ENCODE data around the gene TBL1XR1. TPM values are rescaled to one million over a fixed set of nuclear protein-coding genes. Genes with fewer than 3 reads are reported as not detected.
"Not testable (repeated sequence)": the region's sequence is repeated elsewhere in the genome, so short reads cannot be mapped to it uniquely, and the experiment has no call there.

TBL1XR1 gene
- total RNA-seq, 1 experiment from 2014 or later, result 143 TPM

GRCh38 chr3:177208223-177208622 lies 10.9 kb upstream of the TBL1XR1 start:
- DNase-seq (ENCODE audit: low read depth), result no peak

GRCh38 chr3:177206936-177207335 lies 9.7 kb upstream of the TBL1XR1 start:
- no peak for DNase-seq (ENCODE audit: low read depth)

- no peak for DNase-seq (ENCODE audit: low read depth)
Measured at GRCh38 chr3:177203689-177204395, 6.6 kb upstream of the TBL1XR1 start.

GRCh38 chr3:177203016-177203415 lies 5.7 kb upstream of the TBL1XR1 start:
- DNase-seq (ENCODE audit: low read depth), result not testable (repeated sequence)

GRCh38 chr3:177201700-177202397 lies 4.6 kb upstream of the TBL1XR1 start:
- peak; percentile 94 for DNase-seq (ENCODE audit: low read depth)

GRCh38 chr3:177199206-177199760 lies 2.0 kb upstream of the TBL1XR1 start:
- no peak for DNase-seq (ENCODE audit: low read depth)

- no peak for DNase-seq (ENCODE audit: low read depth)
Measured at GRCh38 chr3:177197727-177198460, 612 bp upstream of the TBL1XR1 start.

- peak; percentile 47 for DNase-seq (ENCODE audit: low read depth)
Measured at GRCh38 chr3:177196456-177197040, 734 bp downstream of the TBL1XR1 start.

- no peak for DNase-seq (ENCODE audit: low read depth)
Measured at GRCh38 chr3:177196008-177196455, 1.2 kb downstream of the TBL1XR1 start.

GRCh38 chr3:177195242-177195991 lies 1.9 kb downstream of the TBL1XR1 start:
- DNase-seq (ENCODE audit: low read depth), result peak; percentile 19

- DNase-seq (ENCODE audit: low read depth), result no peak
Measured at GRCh38 chr3:177194299-177194698, 3.0 kb downstream of the TBL1XR1 start.

- DNase-seq (ENCODE audit: low read depth), result no peak
Measured at GRCh38 chr3:177193688-177194268, 3.5 kb downstream of the TBL1XR1 start.

- not testable (repeated sequence) for DNase-seq (ENCODE audit: low read depth)
Measured at GRCh38 chr3:177193275-177193674, 4.0 kb downstream of the TBL1XR1 start.

GRCh38 chr3:177190756-177191681 lies 6.3 kb downstream of the TBL1XR1 start:
- peak; percentile 32 for DNase-seq (ENCODE audit: low read depth)

- DNase-seq (ENCODE audit: low read depth), result not testable (repeated sequence)
Measured at GRCh38 chr3:177190184-177190583, 7.1 kb downstream of the TBL1XR1 start.

- DNase-seq (ENCODE audit: low read depth), result not testable (repeated sequence)
Measured at GRCh38 chr3:177188325-177188724, 9.0 kb downstream of the TBL1XR1 start.

GRCh38 chr3:177186306-177186705 lies 11.0 kb downstream of the TBL1XR1 start:
- no peak for DNase-seq (ENCODE audit: low read depth)

- DNase-seq (ENCODE audit: low read depth), result no peak
Measured at GRCh38 chr3:177185035-177185574, 12.2 kb downstream of the TBL1XR1 start.

GRCh38 chr3:177184602-177185001 lies 12.7 kb downstream of the TBL1XR1 start:
- DNase-seq (ENCODE audit: low read depth), result peak; percentile 9

Measured in RPMI7951 (cell line).